OCI-LY1 (cell line): ENCODE results near the gene AKAP13.

ENCODE experiments used
- H2AFZ ChIP-seq: fragments of 200-600 bp; sonication (generic), shearing (Covaris generic); 2 replicates; pipeline ENCODE4 v1.6.0; 2014; ENCODE audit warnings: antibody characterized with exemption, mild to moderate bottlenecking, low read length
- H3F3A ChIP-seq: fragments of 200-600 bp; sonication (generic), shearing (Covaris generic); 2 replicates; pipeline ENCODE4 v1.6.0; 2014; ENCODE audit warnings: mild to moderate bottlenecking, antibody characterized with exemption, low read length, moderate library complexity; ENCODE audit not compliant: insufficient read depth
- H3K27ac ChIP-seq: fragments of 200-600 bp; sonication (generic); 2 replicates; pipeline ENCODE4 v1.5.1; 2014; ENCODE audit warnings: low read length, mixed run types, mild to moderate bottlenecking, low read depth; ENCODE audit not compliant: poor library complexity, severe bottlenecking
- H3K27me3 ChIP-seq: fragments of 200-600 bp; sonication (generic); 2 replicates; pipeline ENCODE4 v1.6.0; 2014; ENCODE audit warnings: antibody characterized with exemption, mild to moderate bottlenecking, low read length, moderate library complexity; ENCODE audit not compliant: insufficient read depth
- H3K36me3 ChIP-seq: fragments of 200-600 bp; sonication (generic); 2 replicates; pipeline ENCODE4 v1.6.1; 2014; ENCODE audit warnings: mild to moderate bottlenecking, antibody characterized with exemption, low read length, moderate library complexity, mixed read lengths; ENCODE audit not compliant: insufficient read depth
- H3K4me1 ChIP-seq: fragments of 200-600 bp; sonication (generic); 2 replicates; pipeline ENCODE4 v1.5.1; 2014; ENCODE audit warnings: mild to moderate bottlenecking, low read length, moderate library complexity; ENCODE audit not compliant: insufficient read depth, severe bottlenecking
- H3K4me2 ChIP-seq: fragments of 200-600 bp; sonication (generic), shearing (Covaris generic); 2 replicates; pipeline ENCODE4 v1.6.1; 2014; ENCODE audit warnings: low read length
- H3K4me3 ChIP-seq: fragments of 200-600 bp; sonication (generic); 2 replicates; pipeline ENCODE4 v1.5.1; 2014; ENCODE audit warnings: low read length, low read depth, mild to moderate bottlenecking, mixed read lengths; ENCODE audit not compliant: poor library complexity, severe bottlenecking
- H3K79me2 ChIP-seq: fragments of 200-600 bp; shearing (Covaris generic); 2 replicates; pipeline ENCODE4 v1.6.1; 2016; ENCODE audit warnings: mixed run types, low read length, mixed read lengths; ENCODE audit not compliant: insufficient read depth
- H3K9ac ChIP-seq: fragments of 200-600 bp; sonication (generic), shearing (Covaris generic); 2 replicates; pipeline ENCODE4 v1.6.1; 2014; ENCODE audit warnings: mild to moderate bottlenecking, low read length, mixed read lengths
- H3K9me2 ChIP-seq: fragments of 200-600 bp; sonication (generic), shearing (Covaris generic); 2 replicates; pipeline ENCODE4 v1.6.1; 2014; ENCODE audit warnings: low read depth, mild to moderate bottlenecking, low read length, mixed read lengths
- H3K9me3 ChIP-seq: fragments of 200-600 bp; shearing (Covaris generic); 2 replicates; pipeline ENCODE4 v1.6.1; 2014; ENCODE audit warnings: low read length, mixed read lengths
- H4K20me1 ChIP-seq: fragments of 200-600 bp; sonication (generic), shearing (Covaris generic); 2 replicates; pipeline ENCODE4 v1.6.0; 2016; ENCODE audit warnings: mild to moderate bottlenecking, low read length; ENCODE audit not compliant: insufficient read depth
- CTCF ChIP-seq: fragments of 200-600 bp; sonication (generic), shearing (Covaris generic); IDR thresholded peaks from 2 replicates; pipeline ENCODE4 v1.5.1; 2017; ENCODE audit warnings: mild to moderate bottlenecking, antibody characterized with exemption, low read length, moderate library complexity, mixed read lengths
- EZH2 ChIP-seq: fragments of 200-600 bp; sonication (generic), shearing (Covaris generic); IDR thresholded peaks from 2 replicates; pipeline ENCODE4 v1.8.0; 2017; ENCODE audit warnings: borderline replicate concordance, mixed run types, mild to moderate bottlenecking, antibody characterized with exemption, low read length, moderate library complexity, mixed read lengths

Gene AKAP13

GRCh38 chr15:85748176-85748575 is 367.8 kb downstream of the AKAP13 start:
- Histone ChIP-seq H4K20me1 (no peaks in the 10 kb centered on the region), H3K27ac (no peak overlapping the region), H3F3A (0 out of 2 replicates have a peak, but pooled peaks cover 3% of the 10 kb centered on the region), H3K9ac (no peak overlapping the region), H2AFZ (no peak overlapping the region), H3K27me3 (no peaks in the 10 kb centered on the region), H3K9me3 (no peaks in the 10 kb centered on the region), H3K36me3 (peaks cover 63% of the 10 kb centered on the region), H3K4me3 (no peak overlapping the region), H3K9me2 (no peaks in the 10 kb centered on the region), H3K4me1 (no peaks in the 10 kb centered on the region), H3K79me2 (no peaks in the 10 kb centered on the region), H3K4me2 (no peak overlapping the region)
- no peak for TF ChIP-seq EZH2
- TF ChIP-seq CTCF, result no peak

- no peak overlapping the region for H3K27ac ChIP-seq
Measured at GRCh38 chr15:85748729-85749128, 368.3 kb downstream of the AKAP13 start.

GRCh38 chr15:85749261-85750151 is 369.1 kb downstream of the AKAP13 start:
- Histone ChIP-seq H4K20me1 (no peaks in the 10 kb centered on the region), H3F3A (0 out of 2 replicates have a peak, but pooled peaks cover 3% of the 10 kb centered on the region), H3K4me3 (no peak overlapping the region), H2AFZ (no peak overlapping the region), H3K9me2 (no peaks in the 10 kb centered on the region), H3K4me1 (no peaks in the 10 kb centered on the region), H3K4me2 (no peak overlapping the region), H3K79me2 (no peaks in the 10 kb centered on the region), H3K9me3 (no peaks in the 10 kb centered on the region), H3K27ac (no peak overlapping the region), H3K9ac (no peak overlapping the region), H3K36me3 (peaks cover 50% of the 10 kb centered on the region), H3K27me3 (no peaks in the 10 kb centered on the region)
- TF ChIP-seq EZH2, result no peak
- TF ChIP-seq CTCF, result no peak

More at GRCh38 chr15:85748729-85749128, 368.3 kb downstream of the AKAP13 start:
- no peaks in the 10 kb centered on the region for H3K27me3 ChIP-seq
- no peaks in the 10 kb centered on the region for H3K79me2 ChIP-seq
- H3K36me3 ChIP-seq, result peaks cover 58% of the 10 kb centered on the region
- H3K9ac ChIP-seq, result no peak overlapping the region
- no peaks in the 10 kb centered on the region for H4K20me1 ChIP-seq
- H3K9me2 ChIP-seq, result no peaks in the 10 kb centered on the region
- no peak for TF ChIP-seq EZH2
- TF ChIP-seq CTCF, result no peak
- H3K4me1 ChIP-seq, result no peaks in the 10 kb centered on the region
- no peak overlapping the region for H3K4me2 ChIP-seq
- no peak overlapping the region for H3K4me3 ChIP-seq
- H3F3A ChIP-seq, result 0 out of 2 replicates have a peak, but pooled peaks cover 3% of the 10 kb centered on the region
- no peak overlapping the region for H2AFZ ChIP-seq
- H3K9me3 ChIP-seq, result no peaks in the 10 kb centered on the region
